Embryonic facial prominence (tissue), 1 donor: ENCODE measurements around the gene PRR7.

Experiments
- DNase-seq: peaks from one replicate; pipeline ENCODE4 v3.0.0-alpha.2; 2016; ENCODE audit errors: extremely low spot score

PRR7 gene

DNA sequence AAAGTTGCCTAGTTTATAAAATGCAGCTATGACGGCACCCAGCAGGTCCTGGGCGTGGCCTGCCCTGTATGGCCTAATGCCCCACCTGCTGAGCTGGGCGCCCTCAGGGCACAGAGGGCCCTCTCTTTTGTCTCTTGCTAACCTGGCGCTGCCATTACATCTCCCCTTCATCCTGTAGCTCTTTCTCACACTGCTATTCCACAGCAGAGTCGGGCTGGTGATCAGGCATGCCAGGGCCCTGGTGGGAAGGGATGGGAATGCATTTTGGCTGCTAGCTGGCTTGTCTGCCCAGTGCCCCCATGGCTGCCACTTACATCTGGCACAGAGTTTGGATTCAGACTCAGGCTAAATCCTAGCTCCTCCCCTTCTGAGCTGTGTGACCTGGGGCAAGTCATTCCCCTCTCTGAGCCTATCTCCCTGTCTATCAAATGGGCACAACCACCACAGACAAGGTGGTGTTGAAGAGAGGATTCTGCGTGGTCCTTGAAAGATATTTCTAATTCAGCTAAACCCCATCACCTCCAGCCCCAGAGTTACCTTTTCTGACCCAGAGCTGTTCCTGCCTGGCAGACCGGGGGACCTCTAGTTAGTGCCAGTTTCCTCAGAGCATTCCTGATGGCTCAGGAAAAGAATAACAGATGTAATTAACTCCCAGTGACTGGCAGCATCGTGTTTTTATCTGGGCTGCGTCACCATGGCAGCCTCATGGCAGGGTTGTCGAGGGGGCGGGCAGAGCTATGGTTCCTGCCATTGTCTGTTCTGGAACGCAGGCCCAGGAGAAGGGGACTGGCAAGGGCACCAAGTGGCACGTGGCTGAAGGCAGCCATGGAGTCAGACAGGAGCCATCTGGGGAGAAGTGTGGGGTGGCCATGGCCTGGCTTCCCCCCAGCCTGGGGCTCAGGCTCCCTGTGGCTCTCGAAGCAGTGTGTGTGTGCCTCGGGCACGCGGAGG, 6.3 kb downstream of the PRR7 start:
- no peak for DNase-seq

DNA sequence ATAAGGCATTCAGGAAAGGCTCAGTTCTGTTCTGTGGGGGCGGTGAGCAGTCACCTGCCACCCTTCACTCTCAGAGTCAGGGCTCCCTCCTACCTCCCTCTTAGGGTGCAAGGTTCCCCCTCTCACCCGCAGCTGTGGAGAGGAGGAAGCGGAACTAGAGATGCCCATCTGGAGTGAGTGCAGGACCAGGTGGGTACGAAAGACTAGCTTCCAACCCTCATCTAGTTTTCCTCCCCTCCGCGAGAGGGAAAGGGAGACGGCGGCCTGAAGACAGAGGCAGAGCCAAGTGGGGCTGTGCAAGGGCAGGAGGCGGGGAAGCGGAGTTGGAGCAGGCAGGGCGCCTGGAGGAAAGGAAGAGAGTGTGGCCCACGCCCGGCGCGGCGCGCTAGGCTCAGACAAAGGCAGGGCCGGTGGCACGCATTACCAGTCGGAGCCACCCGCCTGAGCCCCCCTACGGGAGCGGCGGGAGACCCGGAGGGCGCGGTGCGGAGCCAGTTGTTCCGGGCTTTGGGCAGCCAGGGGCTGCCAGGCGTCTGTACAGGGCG, 7.3 kb downstream of the PRR7 start:
- no peak for DNase-seq

DNA sequence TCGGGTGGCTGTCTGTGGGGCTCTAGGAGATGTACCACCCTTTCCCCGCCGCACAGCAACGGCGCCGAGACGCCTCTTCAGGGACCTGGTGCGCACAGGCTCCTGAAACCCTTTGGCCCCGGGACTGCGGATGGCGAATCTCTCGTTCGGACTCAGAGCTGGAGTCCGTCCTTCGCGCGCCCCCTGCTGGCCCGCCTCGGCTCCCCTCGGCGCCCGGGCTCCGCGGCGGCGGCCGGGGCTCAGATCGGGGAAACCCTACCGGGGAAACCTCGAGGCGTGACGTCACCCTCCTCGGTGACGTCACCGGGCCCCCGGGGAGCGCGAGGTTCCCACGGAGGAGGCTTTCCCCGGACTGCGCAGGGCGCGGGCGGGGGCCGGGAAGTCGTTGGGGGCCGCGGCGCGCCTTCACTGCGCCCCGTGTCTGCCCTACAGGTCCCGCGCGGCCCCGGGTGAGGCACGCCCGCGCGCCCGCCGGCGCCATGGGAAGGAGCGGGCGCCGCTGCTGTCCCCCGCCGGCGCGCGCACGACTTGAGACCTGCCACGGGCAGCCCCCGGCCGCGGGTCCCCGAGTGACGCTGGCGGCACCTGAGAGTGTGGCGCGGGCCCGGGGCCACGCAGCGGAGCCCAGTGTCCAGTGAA, 7.9 kb downstream of the PRR7 start:
- peak; percentile 82 for DNase-seq

DNA sequence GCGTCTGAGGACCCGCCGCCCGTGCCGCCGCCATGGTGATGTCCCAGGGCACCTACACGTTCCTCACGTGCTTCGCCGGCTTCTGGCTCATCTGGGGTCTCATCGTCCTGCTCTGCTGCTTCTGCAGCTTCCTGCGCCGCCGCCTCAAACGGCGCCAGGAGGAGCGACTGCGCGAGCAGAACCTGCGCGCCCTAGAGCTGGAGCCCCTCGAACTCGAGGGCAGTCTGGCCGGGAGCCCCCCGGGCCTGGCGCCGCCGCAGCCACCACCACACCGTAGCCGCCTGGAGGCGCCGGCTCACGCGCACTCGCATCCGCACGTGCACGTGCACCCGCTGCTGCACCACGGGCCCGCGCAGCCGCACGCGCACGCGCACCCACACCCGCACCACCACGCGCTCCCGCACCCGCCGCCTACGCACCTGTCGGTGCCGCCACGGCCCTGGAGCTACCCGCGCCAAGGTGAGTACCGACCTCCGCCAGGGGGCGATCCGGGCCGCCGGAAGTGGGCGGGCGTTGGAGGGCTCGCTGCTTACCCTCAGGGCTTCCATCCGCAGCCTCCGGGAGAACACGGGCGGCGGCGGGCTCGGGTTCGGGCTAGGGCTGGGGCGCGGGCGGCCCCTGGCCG, 8.5 kb downstream of the PRR7 start:
- DNase-seq: peak; percentile 38

DNA sequence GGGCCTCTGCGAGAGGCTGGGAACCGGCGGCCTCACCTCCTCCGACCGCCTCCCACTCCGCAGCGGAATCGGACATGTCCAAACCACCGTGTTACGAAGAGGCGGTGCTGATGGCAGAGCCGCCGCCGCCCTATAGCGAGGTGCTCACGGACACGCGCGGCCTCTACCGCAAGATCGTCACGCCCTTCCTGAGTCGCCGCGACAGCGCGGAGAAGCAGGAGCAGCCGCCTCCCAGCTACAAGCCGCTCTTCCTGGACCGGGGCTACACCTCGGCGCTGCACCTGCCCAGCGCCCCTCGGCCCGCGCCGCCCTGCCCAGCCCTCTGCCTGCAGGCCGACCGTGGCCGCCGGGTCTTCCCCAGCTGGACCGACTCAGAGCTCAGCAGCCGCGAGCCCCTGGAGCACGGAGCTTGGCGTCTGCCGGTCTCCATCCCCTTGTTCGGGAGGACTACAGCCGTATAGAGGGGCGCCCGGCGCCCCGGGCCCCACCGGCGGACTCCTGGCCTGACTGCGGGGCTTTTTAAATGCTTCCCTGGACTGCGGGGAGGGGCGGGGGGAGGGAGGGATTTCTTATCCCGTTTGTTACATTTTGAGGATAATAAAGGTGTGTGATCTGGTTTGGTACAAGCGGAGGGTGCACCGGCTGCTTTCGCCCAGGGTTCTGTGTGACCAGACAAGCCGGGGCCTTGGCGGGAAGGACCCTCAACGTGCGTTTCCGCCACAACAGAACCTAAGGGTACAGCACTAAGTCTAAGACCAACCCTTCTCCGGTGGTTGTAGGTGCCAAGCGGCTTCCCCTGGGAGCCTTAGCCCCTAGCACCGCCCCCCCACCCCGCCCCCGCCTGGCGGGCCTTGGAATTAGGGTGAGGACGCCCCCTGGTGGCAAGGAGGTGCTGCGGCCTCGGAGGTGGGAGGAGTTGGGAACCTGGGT, 9.3 kb downstream of the PRR7 start:
- peak; percentile 60 for DNase-seq

DNA sequence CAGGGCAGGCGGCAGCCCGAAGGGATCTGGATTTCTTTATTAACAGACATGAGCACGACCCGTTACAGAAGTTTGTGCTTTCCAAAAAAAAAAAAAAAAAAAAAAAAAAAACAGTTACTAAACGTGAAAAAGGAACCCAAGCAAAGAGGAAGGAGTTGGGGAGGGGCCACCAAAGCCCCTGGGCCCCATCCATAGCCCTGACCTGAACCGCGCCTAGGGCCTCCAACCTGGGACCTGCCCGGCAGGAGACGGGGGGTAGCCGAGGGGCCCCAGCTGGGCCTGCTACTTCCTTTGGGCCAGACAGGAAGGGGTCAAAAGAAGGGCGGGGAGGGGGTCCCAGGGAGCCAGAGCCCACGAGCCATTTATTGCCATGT, 10.0 kb downstream of the PRR7 start:
- no peak for DNase-seq

DNA sequence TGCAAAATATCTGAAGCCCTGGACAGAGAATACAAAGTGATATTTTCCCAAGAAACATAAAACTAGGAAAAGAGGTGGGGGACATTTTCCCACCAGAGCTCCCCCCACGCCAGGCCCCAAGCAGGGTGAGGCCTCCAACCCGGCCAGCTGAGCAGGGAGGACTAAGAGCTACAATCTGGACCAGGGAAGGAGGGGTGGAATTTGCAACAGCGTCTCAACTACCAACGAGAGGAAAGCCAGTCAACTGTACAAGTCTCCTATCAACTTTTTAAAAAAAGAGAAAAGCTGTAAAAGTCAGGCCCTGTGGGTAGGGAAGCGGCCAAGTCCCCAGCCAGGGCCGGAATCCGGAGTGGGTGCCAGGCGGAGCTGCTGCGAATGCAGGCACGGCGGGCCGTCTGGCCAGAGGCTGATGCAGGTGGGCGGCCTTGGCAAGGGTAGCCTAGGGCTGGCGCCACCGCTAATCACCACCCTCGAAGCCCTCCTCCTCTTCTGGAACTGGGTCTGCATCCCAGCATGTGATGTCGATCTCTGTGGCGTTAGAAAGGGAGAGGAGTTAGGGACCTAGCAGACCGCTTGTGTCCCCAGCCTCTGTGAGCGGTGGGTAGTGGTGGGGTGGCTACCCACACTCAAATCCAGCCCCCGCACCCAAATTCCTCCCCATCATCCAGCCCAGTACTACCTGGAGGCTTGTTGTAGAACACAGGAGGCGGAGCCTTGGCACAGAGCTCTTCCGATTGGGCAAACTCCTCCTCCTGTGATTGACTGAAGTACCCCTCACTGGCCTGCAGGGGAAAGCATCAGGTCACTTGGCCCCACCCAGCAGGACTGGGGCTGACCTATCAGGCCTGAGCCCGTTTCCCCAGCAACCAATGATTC, 10.6 kb downstream of the PRR7 start:
- peak; percentile 76 for DNase-seq

DNA sequence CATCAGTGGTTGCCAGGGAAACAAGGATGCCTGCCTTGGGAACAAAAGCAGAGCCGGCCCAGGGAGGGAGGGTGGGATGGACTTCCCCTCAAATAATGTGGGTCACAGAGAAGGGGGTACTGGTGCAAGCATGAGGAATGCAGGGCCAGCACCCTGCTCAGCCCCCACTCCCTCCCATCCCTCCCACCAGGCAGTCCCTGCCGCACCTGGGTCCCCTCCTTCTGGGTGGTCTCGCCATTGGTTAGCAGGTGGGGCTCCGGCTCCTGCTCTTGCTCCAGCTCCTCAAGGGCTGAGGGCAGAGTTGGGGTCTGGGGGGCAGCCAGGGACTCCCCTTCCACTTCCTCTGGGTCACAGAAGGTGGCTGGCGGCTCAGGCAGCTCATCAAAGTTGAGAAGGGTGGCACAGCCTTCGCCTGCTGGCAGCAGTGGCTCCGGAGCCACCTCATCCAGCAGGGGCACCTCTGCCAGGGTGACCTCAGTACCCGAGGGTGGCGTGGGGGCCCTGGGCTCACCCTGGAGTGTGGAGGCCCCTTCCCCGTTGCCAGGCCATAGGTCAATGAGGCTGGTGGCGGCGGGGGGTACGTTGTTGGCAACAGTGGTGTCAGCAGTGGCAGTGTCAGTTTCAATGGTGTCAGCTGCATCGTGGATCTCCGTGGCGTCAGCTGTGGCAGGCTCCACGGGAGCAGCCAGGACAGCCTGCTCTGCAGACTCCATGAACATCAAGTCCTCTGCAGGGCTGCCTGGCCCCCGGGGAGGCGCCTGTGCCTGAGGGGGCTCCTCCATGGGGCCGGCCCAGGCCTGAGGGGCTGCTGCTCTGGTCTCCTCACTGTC, 11.5 kb downstream of the PRR7 start:
- no peak for DNase-seq

DNA sequence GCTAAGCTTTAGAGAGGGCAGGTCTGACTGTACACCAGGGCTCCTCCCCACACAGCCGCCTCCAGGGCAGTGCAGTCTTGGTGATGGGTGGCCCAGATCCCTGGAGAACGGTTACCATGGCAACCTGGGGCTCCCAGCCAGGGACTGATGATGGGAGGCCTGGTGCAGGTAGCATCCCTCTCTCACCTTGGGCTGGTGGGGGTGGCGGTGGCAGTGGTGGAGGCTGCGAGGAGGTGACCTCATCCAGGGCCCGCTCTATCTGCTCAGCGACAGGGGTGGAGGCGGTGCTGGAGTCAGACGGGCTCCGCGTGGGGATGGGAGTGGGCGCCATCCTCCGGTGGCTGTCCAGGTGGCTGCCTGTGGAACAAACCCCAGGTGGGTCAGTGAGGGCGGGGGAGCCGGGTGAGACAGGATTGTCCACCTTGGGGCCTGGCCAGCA, 12.3 kb downstream of the PRR7 start:
- DNase-seq: no peak

DNA sequence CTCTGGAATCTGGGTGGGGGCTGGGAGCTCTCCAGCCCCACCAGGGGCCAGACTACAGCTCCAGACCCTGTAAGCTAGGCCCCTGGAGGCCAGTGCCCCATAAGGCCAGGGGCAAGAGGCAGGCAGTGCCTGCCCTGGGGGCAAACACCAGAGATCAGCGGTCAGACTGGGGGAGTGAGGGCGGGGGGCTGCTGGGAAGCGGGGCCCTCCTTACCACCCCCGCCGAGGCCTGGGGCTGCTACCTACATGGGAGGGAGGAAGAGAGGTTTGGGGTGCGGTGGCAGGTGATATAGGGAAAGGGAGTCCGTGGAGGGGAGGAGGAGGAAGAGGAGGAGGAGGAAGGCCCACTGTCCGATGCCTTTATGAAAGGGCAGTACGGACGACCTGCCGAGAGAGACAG, 12.7 kb downstream of the PRR7 start:
- DNase-seq: no peak

DNA sequence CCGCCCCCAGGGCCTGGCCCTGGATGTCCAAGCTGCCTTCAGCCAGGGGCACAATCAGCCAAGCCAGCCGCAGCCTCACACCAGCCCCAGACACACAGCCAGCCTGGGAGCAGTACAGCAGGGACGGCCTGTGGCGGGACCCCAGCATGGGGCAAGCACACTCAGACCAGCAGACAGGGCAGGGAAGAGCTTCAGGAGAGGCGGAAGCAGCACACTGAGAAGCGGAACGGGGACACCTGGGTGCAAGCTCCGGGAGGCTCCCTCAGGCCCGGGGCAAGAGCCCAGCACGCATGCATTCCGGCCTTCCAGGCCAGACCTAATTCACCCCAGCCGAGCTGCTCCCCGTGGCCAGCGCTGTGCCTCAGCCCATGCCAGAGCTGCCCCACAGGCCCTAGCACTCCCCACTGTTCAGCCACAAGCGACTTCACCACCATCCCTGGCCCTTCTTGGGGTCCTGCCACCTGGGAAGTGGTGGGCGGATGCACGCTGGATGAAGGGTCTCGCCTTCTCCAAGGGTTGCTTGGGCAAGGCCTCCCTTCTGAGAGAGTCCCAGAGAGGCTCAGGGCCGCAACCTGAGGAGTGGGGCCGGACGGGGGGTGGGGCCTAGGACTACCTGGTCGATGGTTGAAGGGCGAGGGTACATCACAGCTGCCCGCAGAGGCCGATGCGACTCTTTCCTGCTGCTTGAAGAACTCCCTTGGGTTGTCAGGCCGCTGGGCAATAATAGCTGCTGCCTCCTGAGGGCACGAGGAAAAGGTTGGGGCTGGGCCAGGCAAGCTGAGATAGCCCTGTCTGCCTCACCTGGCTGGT, 13.4 kb downstream of the PRR7 start:
- no peak for DNase-seq

DNA sequence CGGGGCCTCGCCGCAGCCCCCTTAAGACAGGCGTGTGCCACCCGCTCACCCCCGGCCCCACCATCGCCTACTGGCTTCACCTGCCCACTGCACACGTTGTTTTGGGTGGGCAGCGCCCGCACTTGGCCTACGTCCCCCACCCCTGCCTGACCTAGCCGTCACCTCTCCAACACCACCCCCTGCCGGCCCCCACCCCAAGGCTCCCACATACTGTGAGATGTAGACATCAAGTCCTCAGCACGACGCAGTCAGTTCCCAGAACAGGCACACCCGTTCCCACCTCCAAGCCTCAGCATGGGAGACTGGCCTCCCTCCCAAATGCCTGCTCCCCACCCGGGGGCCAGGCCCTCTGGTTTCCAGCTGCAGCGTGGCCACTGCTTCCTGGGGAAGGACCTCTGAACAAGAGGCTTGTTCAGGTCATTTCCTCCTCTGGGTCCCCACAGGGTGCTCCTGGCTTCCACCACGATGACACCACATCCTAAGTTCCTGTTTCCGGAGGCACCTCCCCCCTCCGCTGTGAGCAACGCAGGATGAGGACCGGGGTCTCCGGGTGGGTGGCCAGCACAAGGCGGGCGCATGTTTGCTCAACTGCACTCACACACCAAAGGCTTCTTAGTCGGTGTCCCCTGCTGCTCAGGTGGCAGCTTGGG, 15.5 kb downstream of the PRR7 start:
- no peak for DNase-seq

DNA sequence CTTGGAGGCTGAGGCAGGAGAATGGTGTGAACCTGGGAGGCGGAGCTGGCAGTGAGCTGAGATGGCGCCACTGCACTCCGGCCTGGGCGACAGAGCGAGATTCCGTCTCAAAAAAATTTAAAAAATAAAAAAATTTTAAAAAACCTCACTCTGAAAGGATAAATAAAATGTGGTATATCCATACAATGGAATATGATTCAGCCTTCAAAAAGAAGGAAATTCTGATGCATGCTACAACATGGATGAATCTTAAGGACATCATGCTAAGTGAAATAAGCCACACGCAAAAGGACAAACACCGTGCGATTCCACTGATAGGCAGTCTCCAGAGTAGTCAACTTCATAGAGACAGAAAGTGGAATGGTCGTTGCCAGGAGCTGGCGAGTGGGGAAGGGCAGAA, 18.4 kb downstream of the PRR7 start:
- no peak for DNase-seq

DNA sequence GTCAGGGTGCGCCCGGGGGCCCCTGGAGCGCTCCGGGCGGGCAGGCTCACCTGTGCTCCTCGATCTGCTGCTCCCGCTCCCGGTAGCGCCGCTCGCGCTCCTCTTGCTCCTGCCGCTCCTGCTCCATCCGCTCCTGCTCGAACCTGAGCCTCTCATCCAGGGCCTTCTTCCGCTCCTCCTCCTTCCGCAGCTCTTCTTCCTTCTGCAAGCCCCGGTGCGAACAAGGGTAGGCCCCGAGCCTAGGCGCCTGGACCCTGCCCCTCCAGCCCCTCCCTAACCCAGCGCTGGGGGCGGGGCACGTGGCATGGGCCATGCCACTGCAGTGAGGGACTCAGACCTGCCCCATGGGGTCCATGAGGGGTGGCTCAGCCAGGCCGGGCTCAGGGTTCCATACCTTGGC, 20.2 kb downstream of the PRR7 start:
- no peak for DNase-seq

DNA sequence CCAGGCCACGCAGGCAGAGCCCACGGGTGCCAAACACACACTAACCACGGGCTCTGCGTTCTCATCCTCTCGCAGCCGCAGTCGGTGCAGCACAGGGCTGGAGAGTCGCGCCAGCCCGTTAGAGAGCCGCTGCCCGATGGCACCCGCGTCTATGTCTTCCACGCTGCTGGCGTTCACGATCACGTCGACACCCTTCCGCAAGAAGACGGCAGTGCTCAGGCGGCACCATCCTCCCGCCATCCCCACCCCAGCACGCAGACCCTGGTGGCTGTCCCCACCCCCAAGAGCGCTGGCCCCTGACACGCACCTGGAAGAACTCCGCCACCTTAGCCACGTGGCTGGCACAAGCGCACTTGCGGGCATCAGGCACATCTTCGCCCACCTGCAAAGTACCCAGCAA, 20.8 kb downstream of the PRR7 start:
- DNase-seq: no peak

DNA sequence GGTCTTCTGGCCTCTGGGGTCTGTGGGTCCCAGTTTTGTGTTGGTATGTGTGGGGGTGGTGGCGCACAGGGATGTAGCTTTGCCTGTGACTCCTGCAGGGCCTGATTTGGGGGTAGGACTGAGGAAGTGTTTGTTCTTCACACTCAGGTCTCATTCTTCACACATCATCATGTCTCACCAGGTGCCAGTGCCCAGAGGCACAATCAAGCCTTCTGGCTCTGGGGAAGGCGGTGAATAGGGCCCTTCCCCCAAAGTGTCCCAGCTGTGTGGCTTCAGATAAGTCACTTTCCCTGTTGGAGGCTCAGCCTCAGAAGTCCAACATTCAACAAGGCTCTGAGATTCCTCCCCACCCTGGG, 21.7 kb downstream of the PRR7 start:
- no peak for DNase-seq

DNA sequence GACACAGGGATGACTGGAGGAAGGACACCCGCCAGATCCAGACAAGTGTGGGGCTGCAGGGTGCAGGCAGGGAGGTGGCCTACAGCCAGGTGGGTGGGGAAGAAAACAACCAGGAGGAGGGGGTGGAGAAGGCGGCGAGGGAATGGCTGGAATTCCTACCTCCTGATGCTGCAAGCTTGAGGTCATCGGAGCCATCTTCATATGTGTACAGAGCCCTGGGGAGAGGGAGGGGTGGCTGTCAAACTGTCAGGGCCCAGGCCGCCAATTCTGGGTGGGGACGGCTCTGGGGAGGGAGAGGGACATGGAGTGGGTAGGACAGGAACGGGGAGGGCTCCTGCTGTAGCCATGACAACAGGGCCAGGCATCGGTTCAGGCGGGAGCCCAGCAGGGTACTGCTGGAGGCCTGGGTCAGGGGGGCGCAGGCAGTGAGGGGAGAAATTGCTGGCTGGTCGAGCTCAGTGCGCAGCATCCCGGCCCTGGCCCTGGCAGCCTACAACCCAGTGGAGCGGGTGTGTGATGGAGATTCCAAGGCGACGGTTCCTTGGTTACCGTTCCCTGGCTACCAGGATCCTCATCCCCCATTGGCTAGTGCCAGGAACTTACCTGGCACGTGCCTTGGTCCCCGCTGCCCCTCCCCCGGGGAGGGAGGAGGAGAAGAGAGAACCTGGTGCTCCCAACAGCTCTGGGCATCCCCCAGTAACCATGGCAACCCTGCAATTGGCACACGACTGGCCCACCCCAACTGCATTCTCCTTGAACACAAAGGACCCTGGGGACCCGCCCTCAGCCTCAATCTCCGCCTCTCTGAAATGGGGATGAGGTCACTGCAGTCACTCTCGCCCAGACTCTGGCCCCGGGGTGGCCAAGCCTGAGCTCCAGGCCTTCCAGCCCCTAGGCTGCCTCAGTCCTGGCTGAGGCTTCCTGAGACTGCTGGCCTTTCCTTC, 22.3 kb downstream of the PRR7 start:
- DNase-seq: no peak
